GM18870 (cell line): ENCODE results near the gene MTA2.
A peak's percentile ranks its signal among the peaks of the same experiment; 100 is the strongest.
"Not testable (repeated sequence)": the region's sequence is repeated elsewhere in the genome, so short reads cannot be mapped to it uniquely, and the experiment has no call there.

Source experiments
- ATAC-seq: cut with Tn5 transposase; IDR thresholded peaks from one replicate; pipeline ENCODE4 v1.9.1; 2021; ENCODE audit warnings: moderate library complexity; ENCODE audit not compliant: unreplicated experiment

Gene MTA2

DNA sequence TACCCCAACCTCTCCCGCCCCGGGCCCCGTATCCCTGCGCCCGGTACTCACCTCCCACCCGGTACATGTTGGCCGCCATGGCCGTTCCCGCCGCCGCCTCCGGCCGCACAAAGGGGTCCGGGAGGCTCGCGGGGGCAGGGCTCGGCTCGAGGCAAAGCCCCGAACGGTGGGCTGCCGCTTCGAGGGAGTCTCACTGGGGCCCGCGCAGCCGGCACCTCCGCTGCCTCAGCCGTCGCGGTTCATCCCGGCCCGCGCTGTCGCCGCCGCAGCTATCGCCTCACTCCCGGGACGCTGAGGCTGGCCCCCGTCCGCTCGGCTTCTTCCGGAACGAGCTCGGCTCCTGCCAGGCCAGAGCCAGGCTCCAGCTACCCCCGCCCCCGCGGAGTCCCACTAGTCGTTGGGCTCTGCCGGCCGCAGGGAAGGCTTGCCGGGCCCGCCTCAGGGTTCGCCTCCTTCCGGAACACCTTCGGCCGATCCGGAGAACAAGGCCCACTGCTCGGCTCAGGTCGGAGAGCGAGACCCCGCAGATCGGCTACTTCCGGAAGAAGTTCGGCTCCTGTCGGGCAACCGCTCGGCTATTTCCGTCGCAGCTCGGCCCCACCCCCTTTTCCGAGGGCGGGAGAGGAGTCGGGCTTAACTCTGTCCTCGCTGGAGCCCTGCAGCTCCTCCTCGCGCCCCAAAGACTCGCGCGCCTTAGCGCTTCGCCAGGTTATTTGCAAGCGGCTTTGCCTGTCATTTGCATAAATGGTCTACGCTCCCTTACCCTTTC is at the start of gene MTA2:
Gene MTA2, minus strand, starts transcription at position 494 of the 769 bp plus-strand sequence. Its CDS starts 415 bp downstream, at position 79.
- peak; percentile 70 for ATAC-seq

DNA sequence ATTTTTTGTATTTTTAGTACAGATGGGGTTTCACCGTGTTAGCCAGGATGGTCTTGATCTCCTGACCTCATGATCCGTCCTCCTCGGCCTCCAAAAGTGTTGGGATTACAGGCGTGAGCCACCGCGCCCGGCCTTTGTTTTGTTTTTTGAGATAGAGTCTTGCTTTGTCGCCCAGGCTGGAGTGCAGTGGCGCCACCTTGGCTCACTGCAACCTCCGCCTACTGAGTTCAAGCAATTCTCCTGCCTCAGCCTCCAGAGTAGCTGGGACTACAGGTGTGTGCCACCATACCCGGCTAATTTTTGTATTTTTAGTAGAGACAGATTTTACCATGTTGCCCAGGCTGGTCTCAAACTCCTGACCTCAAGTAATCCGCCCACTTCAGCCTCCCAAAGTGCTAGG is 48.6 kb upstream of the MTA2 start:
- not testable (repeated sequence) for ATAC-seq

DNA sequence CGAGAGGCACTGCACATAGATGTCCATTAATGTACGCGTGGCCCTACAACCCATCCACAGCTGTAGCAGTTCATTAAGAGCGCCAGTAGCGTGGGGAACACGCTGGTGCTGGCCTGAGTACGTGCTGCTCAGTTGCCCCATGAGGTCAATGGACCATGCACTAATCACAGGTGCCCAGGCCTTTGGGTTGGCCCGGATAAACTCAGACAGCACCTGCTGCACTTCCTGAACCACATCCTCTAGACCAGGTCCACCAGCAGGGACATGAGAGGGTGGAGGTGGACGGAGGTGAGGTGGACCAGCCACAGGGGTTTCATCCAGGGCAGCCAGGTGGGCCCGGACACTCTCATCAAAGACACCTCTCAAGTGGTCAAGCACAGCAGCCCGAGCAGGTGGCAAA is 47.8 kb upstream of the MTA2 start:
- ATAC-seq = no peak

DNA sequence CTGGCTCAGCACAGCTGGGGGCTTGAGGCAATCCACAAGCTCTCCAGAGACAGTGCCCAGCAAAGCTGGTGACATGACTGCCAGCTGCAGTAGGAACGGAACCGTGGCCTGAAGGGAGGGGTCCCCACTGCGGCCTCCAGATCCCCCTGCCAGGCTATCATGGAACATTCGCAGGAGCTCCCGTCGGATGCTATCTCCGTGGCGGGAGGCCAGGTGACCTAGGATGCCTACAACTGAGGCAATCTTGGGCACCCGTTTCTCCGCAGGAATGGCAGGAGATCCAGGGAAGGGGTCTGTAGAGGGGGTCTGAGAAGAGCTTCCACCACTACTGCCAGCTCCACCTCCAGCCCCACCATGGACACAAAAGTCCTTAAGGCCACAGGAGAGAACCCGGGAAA is 47.3 kb upstream of the MTA2 start:
- no peak for ATAC-seq

DNA sequence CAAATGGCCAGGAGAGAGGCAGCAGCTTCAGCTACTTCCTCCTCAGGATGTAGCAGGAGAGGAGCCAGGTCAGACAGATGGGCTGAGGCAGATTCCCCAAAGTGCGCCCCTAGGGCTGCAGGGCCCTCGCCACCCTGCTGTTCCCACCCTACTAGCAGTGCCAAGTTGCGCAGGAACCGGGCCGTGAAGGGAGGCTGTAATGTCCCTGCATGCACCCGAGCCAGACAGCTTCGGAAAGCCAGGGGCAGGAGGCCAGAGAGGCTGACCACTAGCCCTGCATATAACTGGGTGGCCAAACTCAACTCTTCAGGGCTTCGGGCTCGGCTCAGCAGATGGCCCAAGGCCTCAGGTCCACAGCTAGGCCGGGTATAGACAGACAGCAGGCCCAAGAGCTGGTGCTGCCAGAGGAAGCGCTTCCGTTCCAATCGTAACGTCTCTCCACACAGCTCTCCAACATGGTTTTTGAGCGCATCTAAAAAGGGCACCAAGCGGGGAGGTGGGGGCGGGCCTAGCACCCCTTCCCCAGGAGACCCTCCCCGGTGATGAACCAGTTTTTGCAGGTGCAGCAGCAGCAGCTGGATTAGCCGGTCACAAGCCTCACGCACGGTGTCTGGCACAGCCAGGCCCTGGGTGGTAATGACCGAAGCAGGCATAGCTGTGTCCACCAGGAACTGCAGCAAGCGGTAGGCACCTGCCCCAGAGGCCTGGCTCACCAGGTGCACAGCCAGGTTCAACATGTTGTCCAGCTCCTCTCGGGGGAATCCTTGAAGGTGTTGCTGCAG is 46.7 kb upstream of the MTA2 start:
- ATAC-seq = no peak

DNA sequence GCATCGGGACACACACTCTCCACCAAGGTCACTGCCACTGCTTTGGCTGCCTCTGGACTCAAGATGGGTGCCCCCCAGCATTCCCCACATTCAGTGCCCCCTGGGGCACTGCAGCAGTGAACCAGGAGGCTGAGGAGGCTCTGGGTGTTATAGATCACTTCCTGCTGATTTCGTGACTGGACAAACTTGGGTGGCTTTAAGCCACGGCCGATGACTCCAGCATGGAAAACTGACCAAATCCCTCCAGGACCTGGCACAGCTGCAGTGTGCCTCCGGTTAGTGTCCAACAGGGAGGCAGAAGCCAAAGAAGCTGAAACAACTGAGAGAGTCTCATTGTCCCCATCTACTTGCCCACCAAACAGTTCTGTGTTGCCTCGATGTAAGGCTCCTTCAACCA is 45.9 kb upstream of the MTA2 start:
- no peak for ATAC-seq

DNA sequence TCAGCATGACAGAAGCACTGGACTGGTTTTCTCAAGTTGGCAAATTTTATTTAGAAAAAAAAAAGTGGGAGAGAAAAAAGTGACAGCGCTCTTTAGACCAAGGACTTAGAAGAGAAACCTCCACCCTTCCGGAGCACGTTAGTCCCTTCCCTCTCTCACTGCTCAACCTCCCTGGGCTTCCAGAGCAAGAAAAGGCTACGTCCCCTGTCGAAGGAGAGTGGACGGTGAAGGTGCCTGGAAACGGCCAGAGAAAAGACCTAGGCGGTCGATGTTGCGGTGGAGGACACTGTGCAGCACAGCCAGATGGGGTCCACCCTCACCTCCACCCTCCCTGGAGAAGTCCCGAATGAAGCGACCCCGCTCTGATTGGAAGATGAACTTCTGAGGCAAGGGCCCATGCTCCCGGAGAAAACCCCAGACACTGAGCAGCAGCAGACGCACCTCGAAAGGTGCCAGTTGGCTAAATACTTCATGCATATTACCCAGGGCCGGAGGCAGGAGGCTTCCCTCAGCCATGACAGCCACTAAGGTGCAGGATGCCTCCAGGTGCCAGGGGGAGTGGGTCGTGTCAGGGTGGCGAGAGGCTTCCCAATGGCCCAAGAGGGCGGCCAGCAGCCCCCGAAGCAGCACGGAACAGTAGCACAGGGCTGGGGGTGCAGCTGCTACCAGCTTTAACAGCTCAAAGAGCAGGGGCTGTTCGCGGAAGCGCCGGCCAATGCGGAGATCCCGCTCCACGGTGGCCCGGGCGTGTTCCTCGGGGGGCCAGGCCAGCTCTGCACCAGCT is 45.4 kb upstream of the MTA2 start:
- no peak for ATAC-seq

DNA sequence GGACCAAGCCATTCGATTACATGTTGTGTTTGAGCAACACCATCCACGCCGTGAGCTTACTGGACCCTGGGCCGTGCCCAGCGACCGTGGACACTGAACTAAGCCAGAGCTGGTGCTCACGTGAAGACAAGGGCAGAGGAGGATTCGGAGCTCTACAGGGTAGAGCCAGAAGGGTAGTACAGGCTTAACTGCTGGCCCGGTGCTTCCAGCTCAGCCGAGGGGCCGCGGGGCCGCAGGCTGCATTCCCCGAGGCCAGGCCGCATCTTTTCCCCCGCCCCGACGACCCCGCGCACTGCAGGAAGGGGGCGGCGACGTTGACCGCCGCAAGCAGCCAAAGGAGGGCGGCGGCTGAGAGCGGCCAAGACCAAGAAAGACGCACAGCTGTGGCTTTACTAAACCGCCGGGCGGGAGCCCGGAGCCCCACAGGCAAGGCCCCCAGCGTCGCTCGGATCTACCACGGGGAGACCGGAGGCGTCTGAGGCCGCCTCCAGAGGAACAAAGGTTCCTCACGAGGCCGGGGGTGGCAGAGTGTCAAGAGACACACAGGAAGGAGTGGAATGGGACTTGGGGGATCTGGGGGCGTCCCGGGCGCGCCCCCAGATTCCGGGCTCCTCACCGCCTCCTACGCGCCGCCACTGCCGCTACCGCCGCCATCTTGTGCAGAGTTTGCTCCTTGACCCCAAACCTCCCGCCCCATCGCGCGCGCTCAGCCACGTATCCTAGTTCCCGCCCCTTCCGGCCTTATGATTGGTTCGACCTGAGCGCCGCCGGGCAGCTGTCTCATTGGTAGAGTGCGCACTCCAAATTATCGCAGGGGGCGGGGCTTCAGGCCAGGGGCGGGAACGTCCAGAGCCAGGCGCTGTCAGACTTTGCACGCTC is 44.5 kb upstream of the MTA2 start, which contains the start of gene GANAB:
Gene GANAB, minus strand, starts transcription at position 668 of the 879 bp plus-strand sequence. Its CDS starts 14 bp downstream, at position 654.
- peak; percentile 77 for ATAC-seq

DNA sequence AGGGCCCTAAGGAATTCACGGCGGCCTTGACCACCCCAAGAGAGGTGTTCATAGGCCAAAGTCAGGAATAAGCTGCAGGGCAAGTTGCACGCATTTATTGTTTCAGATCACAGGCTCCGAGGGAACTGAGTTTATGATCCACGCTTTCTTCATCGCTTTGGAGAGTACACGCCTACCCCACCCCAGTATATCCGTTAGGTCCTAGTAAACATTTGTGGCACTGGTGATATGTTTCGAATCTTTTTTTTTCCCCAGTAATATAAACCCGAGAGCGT is 43.9 kb upstream of the MTA2 start:
- ATAC-seq = no peak

DNA sequence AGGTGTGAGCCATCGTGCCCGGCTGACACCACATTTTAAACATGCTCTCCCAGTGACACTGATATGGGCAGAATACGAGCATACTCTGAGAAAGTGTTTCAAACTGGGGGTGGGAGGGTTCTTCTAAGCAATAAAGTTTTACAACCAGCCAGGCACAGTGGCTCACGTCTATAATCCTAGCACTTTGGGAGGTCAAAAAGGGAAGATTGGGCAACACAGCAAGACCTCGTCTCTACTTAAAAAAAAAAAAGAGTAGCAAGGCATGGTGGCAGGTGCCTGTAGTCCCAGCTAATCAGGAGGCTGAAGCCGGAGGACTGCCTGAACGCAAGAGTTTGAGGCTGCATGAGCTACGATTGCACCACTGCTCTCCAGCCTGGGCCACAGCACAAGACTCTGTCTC is 42.6 kb upstream of the MTA2 start:
- no peak for ATAC-seq

DNA sequence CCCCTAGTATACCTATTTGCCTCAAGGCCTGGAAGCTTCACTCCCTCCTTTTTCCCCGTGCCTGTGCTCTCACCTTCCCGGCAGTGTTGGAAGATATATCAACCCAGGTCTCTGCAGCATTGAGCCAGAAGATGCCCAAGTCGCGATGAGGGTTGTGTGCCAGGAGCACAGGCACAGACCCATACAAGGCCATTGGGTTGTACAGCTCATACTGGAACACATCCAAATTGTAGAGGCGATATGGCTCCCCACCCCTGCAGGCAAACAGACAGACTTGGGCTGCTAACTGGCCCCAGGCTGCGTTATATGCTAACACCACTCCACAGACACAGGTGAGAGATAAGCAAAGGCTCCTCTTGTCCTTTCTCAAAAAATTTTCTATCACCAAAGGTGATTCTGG is 30.8 kb upstream of the MTA2 start:
- no peak for ATAC-seq

DNA sequence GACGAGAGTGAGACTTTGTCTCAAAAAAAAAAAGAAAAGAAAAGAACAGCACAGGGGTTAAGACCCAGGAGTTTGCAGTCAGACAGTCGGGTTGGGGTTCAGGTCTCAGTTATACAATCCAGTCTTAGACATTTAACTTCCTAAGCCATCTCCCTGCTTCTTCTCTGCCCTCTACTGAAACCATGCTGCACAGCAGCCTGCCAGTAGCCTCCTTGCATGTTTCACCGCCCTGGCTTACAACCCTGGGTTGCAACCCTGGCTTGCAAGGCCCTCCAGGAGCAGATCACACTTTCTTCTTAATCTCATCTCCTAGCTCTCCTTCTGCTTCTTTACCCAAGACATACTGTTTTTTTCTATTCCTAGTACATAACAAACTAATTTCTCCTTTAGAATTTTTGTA is 26.0 kb upstream of the MTA2 start:
- no peak for ATAC-seq

DNA sequence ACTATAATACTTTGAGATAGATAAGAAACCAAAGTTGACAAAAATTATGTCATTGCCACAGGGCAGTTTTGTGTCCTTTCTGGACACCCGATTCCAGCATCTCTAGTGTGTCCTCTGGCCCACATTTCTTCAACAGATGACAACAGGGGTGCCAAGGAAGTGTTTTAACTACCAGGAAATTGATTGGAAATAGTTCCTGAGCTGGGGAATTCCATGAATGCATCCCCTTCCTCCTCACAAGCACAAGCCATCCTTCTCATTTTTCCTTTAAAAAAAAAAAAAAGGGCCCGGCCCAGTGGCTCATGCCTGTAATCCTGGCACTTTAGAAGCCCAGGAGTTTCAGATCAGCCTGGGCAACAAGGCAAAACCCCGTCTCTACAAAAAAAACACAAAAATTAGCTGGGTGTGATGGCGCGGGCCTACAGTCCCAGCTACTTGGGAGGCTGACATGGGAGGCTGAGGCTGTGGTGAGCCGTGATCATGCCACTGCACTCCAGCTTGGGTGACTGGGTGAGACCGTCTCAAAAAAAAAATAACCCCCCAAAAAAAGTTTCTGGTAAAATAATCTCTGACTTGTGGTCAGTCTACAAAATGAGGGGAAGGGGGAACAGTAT is 20.9 kb upstream of the MTA2 start:
- ATAC-seq = no peak

DNA sequence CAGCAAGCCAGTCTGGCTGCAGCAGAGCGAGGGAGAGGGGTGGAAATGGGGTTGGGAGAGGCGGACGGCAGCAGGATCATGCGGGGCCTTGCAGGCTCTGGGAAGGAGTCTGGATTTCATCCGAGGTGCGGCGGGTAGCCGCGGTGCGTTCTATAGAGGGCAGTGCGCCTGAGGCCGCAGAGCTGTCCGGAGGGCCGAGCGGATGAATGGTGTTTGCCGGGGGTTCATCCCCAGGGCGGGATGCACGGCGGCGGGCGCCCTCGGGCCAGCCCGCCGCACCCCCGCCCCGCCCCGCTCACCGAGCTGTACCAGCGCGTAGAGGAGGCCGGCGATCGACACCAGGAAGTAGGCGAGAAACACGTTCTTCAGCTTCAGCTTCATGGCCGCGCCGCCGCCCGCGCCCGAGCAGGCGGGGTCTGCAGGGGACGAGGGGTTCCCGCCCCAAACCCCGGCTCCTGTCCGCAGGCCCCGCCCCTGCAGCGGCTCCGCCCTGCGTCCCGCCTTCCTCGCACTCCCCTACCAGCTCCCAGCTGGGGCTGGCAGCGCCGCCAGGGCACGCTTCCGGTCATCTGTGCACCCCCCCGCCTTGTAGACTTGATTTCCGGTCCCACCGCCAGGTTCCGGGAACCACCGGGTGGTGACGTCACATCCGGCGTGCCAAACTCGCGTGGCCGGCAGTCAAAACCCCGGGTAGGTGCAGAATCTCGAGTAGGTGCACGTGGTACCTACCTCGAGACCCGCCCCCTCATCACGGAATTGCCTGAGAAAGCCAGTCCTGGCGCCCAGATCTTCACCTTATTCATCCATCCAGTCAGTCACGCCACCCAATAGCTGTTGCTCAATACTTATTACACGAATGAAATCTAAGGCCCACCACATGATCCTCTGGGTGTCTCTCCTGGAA is 20.2 kb upstream of the MTA2 start, which contains the start of gene B3GAT3:
Gene B3GAT3, minus strand, starts transcription at position 420 of the 904 bp plus-strand sequence. Its CDS starts 39 bp downstream, at position 381.
- peak; percentile 95 for ATAC-seq

DNA sequence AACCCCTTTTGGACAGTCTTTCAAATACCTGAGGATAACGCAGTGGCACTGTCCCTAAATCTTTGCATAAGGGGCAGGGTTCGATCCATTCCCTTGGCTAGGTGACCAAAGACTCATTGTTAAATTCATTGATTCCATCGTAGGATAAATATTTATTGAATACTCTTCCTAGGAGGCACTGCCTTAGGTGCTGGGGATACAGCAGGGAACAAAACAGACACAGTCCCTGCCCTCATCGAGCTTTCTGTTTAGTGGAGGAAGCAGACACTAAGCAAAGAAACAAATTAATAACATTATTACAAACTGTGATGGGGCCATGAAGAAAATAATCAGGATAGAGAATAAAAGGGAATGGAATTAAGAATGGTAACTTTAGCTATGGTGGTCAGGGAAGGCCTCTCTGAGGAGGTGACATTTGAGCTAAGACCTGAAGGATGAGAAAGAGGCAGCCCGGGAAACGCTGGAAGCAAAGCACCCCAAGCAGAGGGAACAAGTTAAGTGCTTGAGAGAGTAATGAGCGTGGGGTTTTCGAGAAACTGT is 19.4 kb upstream of the MTA2 start:
- no peak for ATAC-seq

DNA sequence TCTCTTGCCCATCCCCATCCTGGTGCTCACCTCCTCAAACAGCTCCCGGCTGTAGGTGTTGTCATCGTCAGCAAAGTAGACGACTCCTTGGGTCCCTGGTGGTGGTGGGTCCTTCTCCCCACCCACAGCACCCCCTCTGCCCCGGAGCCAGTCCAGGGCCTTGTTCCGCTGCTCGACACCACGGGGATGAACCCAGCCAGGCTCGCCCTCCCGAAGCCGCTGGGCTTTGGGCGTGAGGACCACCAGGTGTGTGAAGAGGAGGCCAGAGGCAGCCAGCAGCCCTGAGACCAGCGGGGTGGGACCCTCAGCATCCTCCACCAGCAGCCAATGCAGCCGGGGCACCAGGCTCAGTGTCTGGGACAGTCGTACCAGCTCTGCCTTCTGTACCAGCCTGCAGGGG is 15.3 kb upstream of the MTA2 start:
- ATAC-seq = not testable (repeated sequence)

DNA sequence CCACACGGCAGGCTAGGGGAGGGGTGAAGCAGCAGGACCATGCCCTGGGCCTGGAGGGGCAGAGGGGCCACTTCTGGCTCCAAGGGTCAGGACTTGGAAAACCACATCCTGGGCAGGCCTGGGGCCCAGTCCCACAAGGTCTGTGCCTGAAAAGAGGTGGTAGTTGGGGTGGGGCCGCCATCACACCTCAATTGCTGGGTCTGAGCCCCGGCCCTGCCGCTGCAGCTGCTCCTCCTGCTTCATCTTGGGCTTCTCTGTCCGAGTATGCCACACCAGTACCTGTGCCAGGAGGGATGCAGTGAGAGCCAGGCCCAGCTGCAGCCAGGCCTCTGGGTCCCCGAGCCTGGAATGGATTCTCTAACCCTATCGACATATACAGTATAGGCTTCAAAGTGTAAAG is 13.9 kb upstream of the MTA2 start:
- ATAC-seq = no peak

DNA sequence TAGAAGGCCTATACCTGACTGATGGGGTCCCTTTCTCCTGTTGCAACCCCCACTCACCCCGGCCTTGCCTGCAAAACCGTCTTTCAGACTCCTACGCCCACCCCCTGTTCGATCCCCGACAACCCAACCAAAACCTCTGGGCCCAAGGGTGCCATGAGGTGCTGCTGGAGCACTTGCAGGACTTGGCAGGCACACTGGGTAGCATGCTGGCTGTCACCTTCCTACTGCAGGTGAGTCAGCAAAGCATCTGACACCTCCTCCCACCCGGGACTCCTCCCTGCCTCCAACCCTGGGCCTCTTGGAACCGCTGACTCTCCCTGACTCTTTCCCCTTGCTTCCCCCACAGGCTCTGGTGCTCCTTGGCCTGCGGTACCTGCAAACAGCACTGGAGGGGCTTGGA is 12.6 kb upstream of the MTA2 start:
- no peak for ATAC-seq

DNA sequence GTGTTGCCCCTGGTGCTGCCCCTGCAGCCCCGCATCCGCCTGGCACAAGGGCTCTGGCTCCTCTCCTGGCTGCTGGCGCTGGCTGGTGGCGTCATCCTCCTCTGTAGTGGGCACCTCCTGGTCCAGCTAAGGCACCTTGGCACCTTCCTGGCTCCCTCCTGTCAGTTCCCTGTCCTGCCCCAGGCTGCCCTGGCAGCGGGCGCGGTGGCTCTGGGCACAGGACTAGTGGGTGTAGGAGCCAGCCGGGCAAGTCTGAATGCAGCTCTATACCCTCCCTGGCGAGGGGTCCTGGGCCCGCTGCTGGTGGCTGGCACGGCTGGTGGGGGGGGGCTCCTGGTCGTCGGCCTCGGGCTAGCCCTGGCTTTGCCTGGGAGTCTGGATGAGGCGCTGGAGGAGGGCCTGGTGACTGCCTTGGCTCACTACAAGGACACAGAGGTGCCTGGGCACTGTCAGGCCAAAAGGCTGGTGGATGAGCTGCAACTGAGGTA is 11.7 kb upstream of the MTA2 start:
- ATAC-seq = no peak
